ENCODE measurements around the gene LYPLAL1.

LYPLAL1 gene

GRCh38 chr1:219173758-219174459 lies at the start of gene LYPLAL1:
LYPLAL1 (plus strand) TSS chr1:219173878; CDS start chr1:219173891, 13 bp downstream.
- peak; percentile 88 for DNase-seq

GRCh38 chr1:219124163-219124562 lies 49.5 kb upstream of the LYPLAL1 start:
- no peak for DNase-seq

GRCh38 chr1:219125342-219125741 lies 48.3 kb upstream of the LYPLAL1 start:
- DNase-seq: no peak

- DNase-seq: no peak
Measured at GRCh38 chr1:219126377-219126776, 47.3 kb upstream of the LYPLAL1 start.

- no peak for DNase-seq
Measured at GRCh38 chr1:219128957-219129356, 44.7 kb upstream of the LYPLAL1 start.

- DNase-seq: no peak
Measured at GRCh38 chr1:219130366-219130935, 43.2 kb upstream of the LYPLAL1 start.

- no peak for DNase-seq
Measured at GRCh38 chr1:219132939-219133338, 40.7 kb upstream of the LYPLAL1 start.

GRCh38 chr1:219138747-219139146 lies 34.9 kb upstream of the LYPLAL1 start:
- no peak for DNase-seq

- no peak for DNase-seq
Measured at GRCh38 chr1:219140303-219140877, 33.3 kb upstream of the LYPLAL1 start.

- no peak for DNase-seq
Measured at GRCh38 chr1:219143735-219144134, 29.9 kb upstream of the LYPLAL1 start.

GRCh38 chr1:219144658-219145315 lies 28.9 kb upstream of the LYPLAL1 start:
- DNase-seq: no peak

- DNase-seq: no peak
Measured at GRCh38 chr1:219147571-219148019, 26.1 kb upstream of the LYPLAL1 start.

- DNase-seq: no peak
Measured at GRCh38 chr1:219149009-219149577, 24.6 kb upstream of the LYPLAL1 start.

- no peak for DNase-seq
Measured at GRCh38 chr1:219149953-219150352, 23.7 kb upstream of the LYPLAL1 start.

GRCh38 chr1:219150913-219151312 lies 22.8 kb upstream of the LYPLAL1 start:
- no peak for DNase-seq

GRCh38 chr1:219151467-219151866 lies 22.2 kb upstream of the LYPLAL1 start:
- no peak for DNase-seq

GRCh38 chr1:219152751-219153150 lies 20.9 kb upstream of the LYPLAL1 start:
- no peak for DNase-seq

GRCh38 chr1:219153723-219154122 lies 20.0 kb upstream of the LYPLAL1 start:
- no peak for DNase-seq

GRCh38 chr1:219155135-219155534 lies 18.5 kb upstream of the LYPLAL1 start:
- no peak for DNase-seq

- no peak for DNase-seq
Measured at GRCh38 chr1:219159946-219160645, 13.6 kb upstream of the LYPLAL1 start.

- no peak for DNase-seq
Measured at GRCh38 chr1:219160967-219161366, 12.7 kb upstream of the LYPLAL1 start.

GRCh38 chr1:219161371-219161770 lies 12.3 kb upstream of the LYPLAL1 start:
- no peak for DNase-seq
